Measurements from ENCODE around the gene SERPINB2.

Gene SERPINB2

DNA sequence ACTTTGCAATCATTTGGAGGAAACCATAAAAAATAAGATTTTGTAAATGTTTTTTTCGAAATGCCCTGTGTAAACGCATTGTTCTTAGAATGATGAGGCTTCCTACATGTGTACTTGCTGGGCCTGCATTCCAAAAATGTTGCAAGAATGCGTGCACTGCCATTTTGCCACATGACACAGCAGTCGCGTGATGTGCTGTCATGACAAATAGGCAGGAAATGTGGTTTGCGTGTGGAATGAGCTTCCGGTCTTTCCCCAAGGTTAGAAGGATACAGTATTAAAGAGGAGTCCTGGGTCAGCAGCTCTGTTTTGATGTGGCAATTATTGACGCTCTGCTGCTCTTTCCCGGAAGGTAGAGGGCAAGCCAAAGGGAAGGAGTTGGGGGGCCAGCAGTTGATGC is 18.1 kb upstream of the SERPINB2 start:
- no peak; the same call in 2 of the 3 replicates for ATAC-seq
- TF ChIP-seq SNAI2 (CRISPR knock-in tag; IDR thresholded peaks at IDR 0.05) = no peak
- TF ChIP-seq OSR1 (CRISPR knock-in tag; IDR thresholded peaks at IDR 0.05) = no peak
- TF ChIP-seq, protein P1, sequence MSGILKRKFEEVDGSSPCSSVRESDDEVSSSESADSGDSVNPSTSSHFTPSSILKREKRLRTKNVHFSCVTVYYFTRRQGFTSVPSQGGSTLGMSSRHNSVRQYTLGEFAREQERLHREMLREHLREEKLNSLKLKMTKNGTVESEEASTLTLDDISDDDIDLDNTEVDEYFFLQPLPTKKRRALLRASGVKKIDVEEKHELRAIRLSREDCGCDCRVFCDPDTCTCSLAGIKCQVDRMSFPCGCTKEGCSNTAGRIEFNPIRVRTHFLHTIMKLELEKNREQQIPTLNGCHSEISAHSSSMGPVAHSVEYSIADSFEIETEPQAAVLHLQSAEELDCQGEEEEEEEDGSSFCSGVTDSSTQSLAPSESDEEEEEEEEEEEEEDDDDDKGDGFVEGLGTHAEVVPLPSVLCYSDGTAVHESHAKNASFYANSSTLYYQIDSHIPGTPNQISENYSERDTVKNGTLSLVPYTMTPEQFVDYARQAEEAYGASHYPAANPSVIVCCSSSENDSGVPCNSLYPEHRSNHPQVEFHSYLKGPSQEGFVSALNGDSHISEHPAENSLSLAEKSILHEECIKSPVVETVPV (CRISPR knock-in tag; IDR thresholded peaks at IDR 0.05) = no peak
- no peak for TF ChIP-seq ZNF70 (CRISPR knock-in tag; IDR thresholded peaks at IDR 0.05)
- TF ChIP-seq, protein P2, sequence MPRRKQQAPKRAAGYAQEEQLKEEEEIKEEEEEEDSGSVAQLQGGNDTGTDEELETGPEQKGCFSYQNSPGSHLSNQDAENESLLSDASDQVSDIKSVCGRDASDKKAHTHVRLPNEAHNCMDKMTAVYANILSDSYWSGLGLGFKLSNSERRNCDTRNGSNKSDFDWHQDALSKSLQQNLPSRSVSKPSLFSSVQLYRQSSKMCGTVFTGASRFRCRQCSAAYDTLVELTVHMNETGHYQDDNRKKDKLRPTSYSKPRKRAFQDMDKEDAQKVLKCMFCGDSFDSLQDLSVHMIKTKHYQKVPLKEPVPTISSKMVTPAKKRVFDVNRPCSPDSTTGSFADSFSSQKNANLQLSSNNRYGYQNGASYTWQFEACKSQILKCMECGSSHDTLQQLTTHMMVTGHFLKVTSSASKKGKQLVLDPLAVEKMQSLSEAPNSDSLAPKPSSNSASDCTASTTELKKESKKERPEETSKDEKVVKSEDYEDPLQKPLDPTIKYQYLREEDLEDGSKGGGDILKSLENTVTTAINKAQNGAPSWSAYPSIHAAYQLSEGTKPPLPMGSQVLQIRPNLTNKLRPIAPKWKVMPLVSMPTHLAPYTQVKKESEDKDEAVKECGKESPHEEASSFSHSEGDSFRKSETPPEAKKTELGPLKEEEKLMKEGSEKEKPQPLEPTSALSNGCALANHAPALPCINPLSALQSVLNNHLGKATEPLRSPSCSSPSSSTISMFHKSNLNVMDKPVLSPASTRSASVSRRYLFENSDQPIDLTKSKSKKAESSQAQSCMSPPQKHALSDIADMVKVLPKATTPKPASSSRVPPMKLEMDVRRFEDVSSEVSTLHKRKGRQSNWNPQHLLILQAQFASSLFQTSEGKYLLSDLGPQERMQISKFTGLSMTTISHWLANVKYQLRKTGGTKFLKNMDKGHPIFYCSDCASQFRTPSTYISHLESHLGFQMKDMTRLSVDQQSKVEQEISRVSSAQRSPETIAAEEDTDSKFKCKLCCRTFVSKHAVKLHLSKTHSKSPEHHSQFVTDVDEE (CRISPR knock-in tag; IDR thresholded peaks at IDR 0.05) = no peak
- no peak for TF ChIP-seq ARNTL (CRISPR knock-in tag; IDR thresholded peaks at IDR 0.05; ENCODE audit: borderline replicate concordance, low read depth)
- TF ChIP-seq TOX (CRISPR knock-in tag; IDR thresholded peaks at IDR 0.05; ENCODE audit: borderline replicate concordance) = no peak
- TF ChIP-seq ZFP30 (CRISPR knock-in tag; IDR thresholded peaks at IDR 0.05) = no peak
- TF ChIP-seq RARB (CRISPR knock-in tag; IDR thresholded peaks at IDR 0.05) = no peak
- TF ChIP-seq ZNF565 (CRISPR knock-in tag; conservative IDR thresholded peaks at IDR 0.05; ENCODE audit: low read depth) = no peak
- no peak for TF ChIP-seq ZFP3 (CRISPR knock-in tag; IDR thresholded peaks at IDR 0.05)
- TF ChIP-seq, protein P3, sequence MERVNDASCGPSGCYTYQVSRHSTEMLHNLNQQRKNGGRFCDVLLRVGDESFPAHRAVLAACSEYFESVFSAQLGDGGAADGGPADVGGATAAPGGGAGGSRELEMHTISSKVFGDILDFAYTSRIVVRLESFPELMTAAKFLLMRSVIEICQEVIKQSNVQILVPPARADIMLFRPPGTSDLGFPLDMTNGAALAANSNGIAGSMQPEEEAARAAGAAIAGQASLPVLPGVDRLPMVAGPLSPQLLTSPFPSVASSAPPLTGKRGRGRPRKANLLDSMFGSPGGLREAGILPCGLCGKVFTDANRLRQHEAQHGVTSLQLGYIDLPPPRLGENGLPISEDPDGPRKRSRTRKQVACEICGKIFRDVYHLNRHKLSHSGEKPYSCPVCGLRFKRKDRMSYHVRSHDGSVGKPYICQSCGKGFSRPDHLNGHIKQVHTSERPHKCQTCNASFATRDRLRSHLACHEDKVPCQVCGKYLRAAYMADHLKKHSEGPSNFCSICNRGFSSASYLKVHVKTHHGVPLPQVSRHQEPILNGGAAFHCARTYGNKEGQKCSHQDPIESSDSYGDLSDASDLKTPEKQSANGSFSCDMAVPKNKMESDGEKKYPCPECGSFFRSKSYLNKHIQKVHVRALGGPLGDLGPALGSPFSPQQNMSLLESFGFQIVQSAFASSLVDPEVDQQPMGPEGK (CRISPR knock-in tag; IDR thresholded peaks at IDR 0.05; ENCODE audit: borderline replicate concordance) = no peak
- TF ChIP-seq CSDC2 (CRISPR knock-in tag; IDR thresholded peaks at IDR 0.05) = no peak
- no peak for TF ChIP-seq ISL1 (CRISPR knock-in tag; IDR thresholded peaks at IDR 0.05)

DNA sequence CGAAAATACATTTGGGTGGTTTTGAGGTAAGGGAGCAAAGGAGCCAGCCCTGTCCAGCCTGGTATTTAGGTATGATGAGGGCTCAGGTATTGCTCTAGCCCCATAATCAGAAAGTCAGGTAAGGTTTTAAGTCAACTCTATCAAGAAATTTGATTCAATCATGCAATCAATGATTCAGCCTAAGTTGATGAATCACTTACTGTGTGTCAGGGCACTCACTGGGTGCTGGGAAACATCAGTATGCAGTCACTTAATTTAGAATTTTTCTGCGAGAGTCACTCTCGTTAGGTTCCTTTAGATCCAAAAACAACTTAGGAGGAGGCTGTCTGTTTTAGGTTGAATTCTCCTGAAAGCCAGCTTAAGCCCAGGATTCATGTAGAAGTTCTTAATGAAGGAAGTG is 17.7 kb upstream of the SERPINB2 start:
- TF ChIP-seq, protein P4, sequence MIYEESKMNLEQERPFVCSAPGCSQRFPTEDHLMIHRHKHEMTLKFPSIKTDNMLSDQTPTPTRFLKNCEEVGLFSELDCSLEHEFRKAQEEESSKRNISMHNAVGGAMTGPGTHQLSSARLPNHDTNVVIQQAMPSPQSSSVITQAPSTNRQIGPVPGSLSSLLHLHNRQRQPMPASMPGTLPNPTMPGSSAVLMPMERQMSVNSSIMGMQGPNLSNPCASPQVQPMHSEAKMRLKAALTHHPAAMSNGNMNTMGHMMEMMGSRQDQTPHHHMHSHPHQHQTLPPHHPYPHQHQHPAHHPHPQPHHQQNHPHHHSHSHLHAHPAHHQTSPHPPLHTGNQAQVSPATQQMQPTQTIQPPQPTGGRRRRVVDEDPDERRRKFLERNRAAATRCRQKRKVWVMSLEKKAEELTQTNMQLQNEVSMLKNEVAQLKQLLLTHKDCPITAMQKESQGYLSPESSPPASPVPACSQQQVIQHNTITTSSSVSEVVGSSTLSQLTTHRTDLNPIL (CRISPR knock-in tag; IDR thresholded peaks at IDR 0.05; ENCODE audit: low read depth) = no peak
- TF ChIP-seq, protein P1 (CRISPR knock-in tag; IDR thresholded peaks at IDR 0.05) = no peak
- TF ChIP-seq ZNF8 (CRISPR knock-in tag; IDR thresholded peaks at IDR 0.05) = no peak
- TF ChIP-seq ARNTL (CRISPR knock-in tag; IDR thresholded peaks at IDR 0.05; ENCODE audit: borderline replicate concordance, low read depth) = no peak
- no peak for TF ChIP-seq ZC3H10 (CRISPR knock-in tag; IDR thresholded peaks at IDR 0.05)
- TF ChIP-seq, protein P5, sequence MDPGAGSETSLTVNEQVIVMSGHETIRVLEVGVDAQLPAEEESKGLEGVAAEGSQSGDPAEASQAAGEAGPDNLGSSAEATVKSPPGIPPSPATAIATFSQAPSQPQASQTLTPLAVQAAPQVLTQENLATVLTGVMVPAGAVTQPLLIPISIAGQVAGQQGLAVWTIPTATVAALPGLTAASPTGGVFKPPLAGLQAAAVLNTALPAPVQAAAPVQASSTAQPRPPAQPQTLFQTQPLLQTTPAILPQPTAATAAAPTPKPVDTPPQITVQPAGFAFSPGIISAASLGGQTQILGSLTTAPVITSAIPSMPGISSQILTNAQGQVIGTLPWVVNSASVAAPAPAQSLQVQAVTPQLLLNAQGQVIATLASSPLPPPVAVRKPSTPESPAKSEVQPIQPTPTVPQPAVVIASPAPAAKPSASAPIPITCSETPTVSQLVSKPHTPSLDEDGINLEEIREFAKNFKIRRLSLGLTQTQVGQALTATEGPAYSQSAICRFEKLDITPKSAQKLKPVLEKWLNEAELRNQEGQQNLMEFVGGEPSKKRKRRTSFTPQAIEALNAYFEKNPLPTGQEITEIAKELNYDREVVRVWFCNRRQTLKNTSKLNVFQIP (CRISPR knock-in tag; IDR thresholded peaks at IDR 0.05; ENCODE audit: borderline replicate concordance, low read depth) = no peak
- no peak for TF ChIP-seq RARB (CRISPR knock-in tag; IDR thresholded peaks at IDR 0.05)
- TF ChIP-seq SNAI2 (CRISPR knock-in tag; IDR thresholded peaks at IDR 0.05) = no peak
- no peak for TF ChIP-seq PPARA (CRISPR knock-in tag; IDR thresholded peaks at IDR 0.05; ENCODE audit: borderline replicate concordance)
- no peak for TF ChIP-seq ZNF70 (CRISPR knock-in tag; IDR thresholded peaks at IDR 0.05)
- TF ChIP-seq, protein P2 (CRISPR knock-in tag; IDR thresholded peaks at IDR 0.05) = no peak
- no peak for TF ChIP-seq TOX (CRISPR knock-in tag; IDR thresholded peaks at IDR 0.05; ENCODE audit: borderline replicate concordance)
- TF ChIP-seq TCF4 (CRISPR knock-in tag; IDR thresholded peaks at IDR 0.05; ENCODE audit: borderline replicate concordance) = no peak
- no peak for TF ChIP-seq ZNF565 (CRISPR knock-in tag; conservative IDR thresholded peaks at IDR 0.05; ENCODE audit: low read depth)
- no peak for ATAC-seq
